Left renal pelvis (tissue), 4 donors: ENCODE results near the gene ALG14. TPM values are rescaled to one million over a fixed set of nuclear protein-coding genes. Genes with fewer than 3 reads are reported as not detected.

Experiments
- DNase-seq, 4 donors: peaks; one replicate each; pipeline ENCODE4 v3.0.0-alpha.2; 2013; ENCODE audit warnings: low read depth in 4 of 4, low spot score in 3 of 4
- polyA plus RNA-seq, 4 donors: library from polyadenylated mRNA; unstranded; fragments of 120-200 nt; gene quantifications; one replicate each; pipeline ENCODE4 v1.2.1, GENCODE V29; 2013; ENCODE audit not compliant: insufficient read length in 4 of 4

ALG14 gene
- polyA plus RNA-seq, 4 donors, result 11.0 to 18.1 (median 13.3) TPM

- no peak for DNase-seq
Observed at GRCh38 chr1:94935476-94935875, 137.3 kb downstream of the ALG14 start.

- no peak for DNase-seq
Observed at GRCh38 chr1:94935034-94935433, 137.7 kb downstream of the ALG14 start.

- no peak for DNase-seq
Observed at GRCh38 chr1:94934551-94934950, 138.2 kb downstream of the ALG14 start.

- DNase-seq, result no peak
Observed at GRCh38 chr1:94931254-94931841, 141.4 kb downstream of the ALG14 start.

GRCh38 chr1:94929351-94930217 is 143.2 kb downstream of the ALG14 start:
- no peak for DNase-seq

- DNase-seq, result no peak
Observed at GRCh38 chr1:94928293-94928939, 144.3 kb downstream of the ALG14 start.

- peak in 1 of 4 donors; percentile 29 for DNase-seq
Observed at GRCh38 chr1:94927405-94928175, 145.2 kb downstream of the ALG14 start.

- DNase-seq, result peak; percentile 73 to 88 (median 86)
Observed at GRCh38 chr1:94926915-94927404, 145.8 kb downstream of the ALG14 start, which contains the start of gene CNN3. TSS of gene CNN3 (minus strand) at chr1:94927110. CDS start at chr1:94926894, 216 bp downstream.

GRCh38 chr1:94926126-94926914 is 146.4 kb downstream of the ALG14 start:
- DNase-seq, result peak in 2 of 4 donors; percentile 46 to 54

- DNase-seq, result peak; percentile 80 to 88 (median 84)
Observed at GRCh38 chr1:94925561-94926125, 147.1 kb downstream of the ALG14 start.

- DNase-seq, result no peak
Observed at GRCh38 chr1:94925004-94925403, 147.7 kb downstream of the ALG14 start.

Other genes starting within 250 kb of the ALG14 start
- gene CNN3, start 145.8 kb downstream of the ALG14 start, polyA plus RNA-seq, result 100 to 1,000 TPM; 321 to 457 (median 390) TPM
- 1 to 10 TPM; 6.3 to 9.1 (median 7.8) TPM for gene TLCD4, start 44.4 kb upstream of the ALG14 start, polyA plus RNA-seq
- 10 to 100 TPM; 35.3 to 55.2 (median 48.0) TPM for gene RWDD3, start 161.3 kb upstream of the ALG14 start, polyA plus RNA-seq